SK-N-SH (cell line): Measurements from ENCODE around the gene CACNA2D3. TPM values are rescaled to one million over a fixed set of nuclear protein-coding genes. Genes with fewer than 3 reads are reported as not detected.

Source experiments
- CTCF ChIA-PET: fragments of 300-600, 350-600 bp; formaldehyde crosslinking; extraction: SDS; loops from one replicate; lab custom pipeline; 2021; lab: Yijun Ruan, JAX
- POLR2A ChIA-PET: fragments of 350-600 bp; sonication (Branson Sonifier 250); formaldehyde crosslinking; extraction: SDS; loops from one replicate; lab custom pipeline; 2020; ENCODE audit warnings: antibody characterized with exemption, inconsistent platforms; lab: Yijun Ruan, JAX
- DNase-seq: peaks from one replicate; pipeline ENCODE4 v3.0.0; 2012
- H2AFZ ChIP-seq: fragments of 200-600 bp; sonication (generic); 2 replicates; pipeline ENCODE4 v1.8.1; 2016; ENCODE audit warnings: antibody characterized with exemption, mild to moderate bottlenecking, low read depth
- H3F3A ChIP-seq: fragments of 200-600 bp; sonication (generic); replicated peaks from 2 replicates; pipeline ENCODE3; 2016; ENCODE audit warnings: antibody characterized with exemption, mild to moderate bottlenecking; ENCODE audit not compliant: insufficient read depth
- H3K27ac ChIP-seq, 2 experiments: fragments of 200-500 bp in 1 of 2; fragments of 200-600 bp in 1 of 2; sonication (Bioruptor generic) in 1 of 2; sonication (generic), shearing (Covaris generic) in 1 of 2; 2 replicates each; pipeline versions ENCODE4 v1.5.1 to v1.6.1; 2014 to 2016; ENCODE audit warnings: low read depth in 2 of 2, inconsistent platforms in 1 of 2, low read length in 1 of 2, mild to moderate bottlenecking in 1 of 2, mixed read lengths in 1 of 2
- H3K27me3 ChIP-seq: fragments of 200-600 bp; sonication (generic), shearing (Covaris generic); 2 replicates; pipeline ENCODE4 v1.6.1; 2016; ENCODE audit warnings: mixed run types; ENCODE audit not compliant: insufficient read depth
- H3K36me3 ChIP-seq, 2 experiments: fragments of 200-500 bp in 1 of 2; fragments of 200-600 bp in 1 of 2; sonication (Bioruptor generic) in 1 of 2; sonication (generic) in 1 of 2; replicated peaks in 1 of 2; 2 replicates each; pipeline versions ENCODE3 to v1.5.1; 2014 to 2016; ENCODE audit warnings: low read length in 1 of 2, mild to moderate bottlenecking in 1 of 2; ENCODE audit not compliant: insufficient read depth in 2 of 2, control insufficient read depth in 1 of 2
- H3K4me1 ChIP-seq, 2 experiments: fragments of 200-500 bp in 1 of 2; fragments of 200-600 bp in 1 of 2; sonication (Bioruptor generic) in 1 of 2; sonication (generic), shearing (Covaris generic) in 1 of 2; 2 replicates each; pipeline versions ENCODE4 v1.5.1 to v1.6.1; 2014 to 2016; ENCODE audit warnings: low read depth in 1 of 2, low read length in 1 of 2, mixed run types in 1 of 2; ENCODE audit not compliant: insufficient read depth in 2 of 2, control insufficient read depth in 1 of 2
- H3K4me2 ChIP-seq: fragments of 200-600 bp; sonication (generic), shearing (Covaris generic); 2 replicates; pipeline ENCODE4 v1.6.1; 2017; ENCODE audit warnings: mixed run types
- H3K4me3 ChIP-seq, 2 experiments: fragments of 200-500 bp in 1 of 2; fragments of 200-600 bp in 1 of 2; sonication (Bioruptor generic) in 1 of 2; sonication (generic), shearing (Covaris generic) in 1 of 2; 2 replicates each; pipeline versions ENCODE4 v1.5.1 to v1.8.1; 2014 to 2016; ENCODE audit warnings: low read depth in 2 of 2, inconsistent platforms in 1 of 2, low read length in 1 of 2, mild to moderate bottlenecking in 1 of 2, mixed read lengths in 1 of 2, moderate library complexity in 1 of 2
- H3K79me2 ChIP-seq: fragments of 200-600 bp; sonication (generic); 2 replicates; pipeline ENCODE4 v1.8.1; 2017; ENCODE audit warnings: mild to moderate bottlenecking; ENCODE audit not compliant: insufficient read depth
- H3K9ac ChIP-seq: fragments of 200-600 bp; sonication (generic); 2 replicates; pipeline ENCODE4 v1.6.1; 2017; ENCODE audit warnings: mixed run types
- H3K9me2 ChIP-seq: fragments of 200-600 bp; sonication (generic); 2 replicates; pipeline ENCODE4 v1.6.1; 2017; ENCODE audit warnings: mixed run types
- H3K9me3 ChIP-seq: fragments of 200-600 bp; sonication (generic); 2 replicates; pipeline ENCODE4 v1.6.1; 2017; ENCODE audit warnings: mixed run types, mild to moderate bottlenecking, moderate library complexity
- H4K20me1 ChIP-seq: fragments of 200-600 bp; sonication (generic); 2 replicates; pipeline ENCODE4 v1.6.1; 2017; ENCODE audit warnings: mild to moderate bottlenecking, mixed run types; ENCODE audit not compliant: insufficient read depth
- CHD2 ChIP-seq: fragments of 150-350 bp; IDR thresholded peaks from 2 replicates; pipeline ENCODE4 v1.6.1; 2018; ENCODE audit warnings: low read length; ENCODE audit not compliant: partially characterized antibody
- CTCF ChIP-seq: fragments of 200-600 bp; sonication (generic); IDR thresholded peaks from 2 replicates; pipeline ENCODE4 v1.6.1; 2017; ENCODE audit warnings: antibody characterized with exemption, mild to moderate bottlenecking, moderate library complexity
- ELF1 ChIP-seq: IDR thresholded peaks from 2 replicates; pipeline ENCODE4 v1.4.0; 2012
- GABPA ChIP-seq: IDR thresholded peaks from 2 replicates; pipeline ENCODE4 v1.4.0; 2012; ENCODE audit warnings: low read depth, mild to moderate bottlenecking
- GATA2 ChIP-seq: sonication (generic); formaldehyde crosslinking; IDR thresholded peaks from 2 replicates; pipeline ENCODE4 v1.5.0; 2020; ENCODE audit warnings: mild to moderate bottlenecking, missing genetic modification reagents
- MAX ChIP-seq: IDR thresholded peaks from 2 replicates; pipeline ENCODE4 v1.4.0; 2012; ENCODE audit warnings: low read depth
- MXI1 ChIP-seq: IDR thresholded peaks from 2 replicates; pipeline ENCODE4 v1.6.1; 2012; ENCODE audit warnings: mild to moderate bottlenecking, low read depth, low read length, improper control_type of control experiment
- POLR2AphosphoS5 ChIP-seq: IDR thresholded peaks from 2 replicates; pipeline ENCODE4 v1.6.1; 2012; ENCODE audit warnings: low read depth, low read length
- RAD21 ChIP-seq: IDR thresholded peaks from 2 replicates; pipeline ENCODE4 v1.6.1; 2012; ENCODE audit warnings: mild to moderate bottlenecking, low read length
- REST ChIP-seq: IDR thresholded peaks from 2 replicates; pipeline ENCODE4 v1.6.1; 2012; ENCODE audit warnings: mild to moderate bottlenecking, low read depth, low read length, moderate library complexity
- SMC3 ChIP-seq: IDR thresholded peaks from 2 replicates; pipeline ENCODE4 v1.6.1; 2012; ENCODE audit warnings: low read depth, low read length, improper control_type of control experiment
- TCF12 ChIP-seq: IDR thresholded peaks from 2 replicates; pipeline ENCODE4 v1.4.0; 2012
- TEAD4 ChIP-seq: IDR thresholded peaks from 2 replicates; pipeline ENCODE4 v1.4.0; 2012; ENCODE audit warnings: mild to moderate bottlenecking, borderline replicate concordance; ENCODE audit not compliant: insufficient read depth
- USF1 ChIP-seq: IDR thresholded peaks from 2 replicates; pipeline ENCODE4 v1.4.0; 2012; ENCODE audit warnings: low read depth, borderline replicate concordance
- USF2 ChIP-seq: fragments of 150-350 bp; IDR thresholded peaks from 2 replicates; pipeline ENCODE4 v1.6.1; 2017; ENCODE audit warnings: antibody characterized with exemption, low read length, low read depth, borderline replicate concordance
- WGBS: methylation state at CpG from one replicate; pipeline ENCODE4 v1.1.6; 2017; ENCODE audit warnings: low lambda C conversion rate; 5-methylcytosine and 5-hydroxymethylcytosine counted together
- polyA plus RNA-seq, 3 experiments: library from polyadenylated mRNA; depleted of rRNA; stranded (reverse); fragments of >200 nt; gene quantifications; 2 replicates each; pipeline ENCODE4 v1.2.3, GENCODE V29; 2012

CACNA2D3 gene
- polyA plus RNA-seq, 1 of the 3 experiments (the other 2 are of a cell fraction): 0.15 TPM

- TF ChIP-seq RAD21: peak; percentile 65
- no peak for TF ChIP-seq POLR2AphosphoS5
- TF ChIP-seq CTCF: peak; percentile 58
- no peak for TF ChIP-seq GATA2 (CRISPR knock-in tag)
- no peak for TF ChIP-seq ELF1
- TF ChIP-seq USF1: no peak
- TF ChIP-seq MAX: no peak
- no peak for TF ChIP-seq TEAD4
- no peak for TF ChIP-seq CHD2
- TF ChIP-seq SMC3: peak; percentile 39
- TF ChIP-seq GABPA: no peak
- TF ChIP-seq REST: no peak
- no peak for TF ChIP-seq USF2
- TF ChIP-seq TCF12: no peak
- no peak for TF ChIP-seq MXI1
- TF ChIP-seq, all 33 proteins: peak for 3
- H3K4me3 ChIP-seq: no peak overlapping the region
- H2AFZ ChIP-seq: peak overlapping the region; percentile 23; the same call in 1 of the 2 replicates
- H3K9ac ChIP-seq: no peak overlapping the region
- H4K20me1 ChIP-seq: no peaks in the 10 kb centered on the region
- no peak overlapping the region for H3K27ac ChIP-seq
- no peaks in the 10 kb centered on the region for H3K9me3 ChIP-seq
- WGBS: 80% methylated on average over 2 of the region's 2 CpGs
- no peaks in the 10 kb centered on the region for H3K4me1 ChIP-seq
- no peaks in the 10 kb centered on the region for H3K36me3 ChIP-seq
- no peak for DNase-seq
- H3K9me2 ChIP-seq: no peaks in the 10 kb centered on the region
- no peaks in the 10 kb centered on the region for H3F3A ChIP-seq
- POLR2A ChIA-PET: no interaction called here
- H3K79me2 ChIP-seq: no peaks in the 10 kb centered on the region
- no peaks in the 10 kb centered on the region for H3K27me3 ChIP-seq
- CTCF ChIA-PET: interaction anchor here (1.5 kb wide), 1 partner anchor 138 kb away, joined by 4 read pairs; no protein-coding TSS in a partner anchor
- no peak overlapping the region for H3K4me2 ChIP-seq
Observed at GRCh38 chr3:55042591-55042990, 920.2 kb downstream of the CACNA2D3 start.
